COLO829 (cell line): Measurements from ENCODE around the gene ZNF19.
"Not testable (repeated sequence)": the region's sequence is repeated elsewhere in the genome, so short reads cannot be mapped to it uniquely, and the experiment has no call there.

ENCODE experiments used
- DNase-seq: peaks from one replicate; pipeline ENCODE4 v3.0.0; 2012; ENCODE audit warnings: low spot score

ZNF19 gene

GRCh38 chr16:71489122-71489521 lies at the start of gene ZNF19:
Gene ZNF19 (minus strand): TSS chr16:71489324. CDS start chr16:71482114, 7,210 bp downstream.
- DNase-seq = no peak

DNA sequence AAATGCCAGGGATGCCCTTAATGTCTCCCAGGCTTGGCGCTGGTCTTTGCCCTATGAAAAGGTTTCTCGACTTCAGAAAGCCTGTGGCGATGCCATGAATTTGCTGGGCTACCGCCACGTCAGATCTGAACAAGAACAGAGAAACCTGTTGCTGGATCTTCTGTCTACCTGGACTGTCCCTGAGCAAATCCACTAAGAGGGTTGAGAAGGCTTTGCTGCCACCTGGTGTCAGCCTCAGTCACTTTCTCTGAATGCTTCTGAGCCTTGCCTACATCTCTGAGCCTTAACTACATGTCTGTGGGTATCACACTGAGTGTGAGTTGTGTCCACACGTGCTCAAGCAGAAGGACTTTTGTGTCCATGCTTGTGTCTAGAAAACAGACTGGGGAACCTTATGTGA lies 48.5 kb upstream of the ZNF19 start:
- DNase-seq = peak; percentile 13

DNA sequence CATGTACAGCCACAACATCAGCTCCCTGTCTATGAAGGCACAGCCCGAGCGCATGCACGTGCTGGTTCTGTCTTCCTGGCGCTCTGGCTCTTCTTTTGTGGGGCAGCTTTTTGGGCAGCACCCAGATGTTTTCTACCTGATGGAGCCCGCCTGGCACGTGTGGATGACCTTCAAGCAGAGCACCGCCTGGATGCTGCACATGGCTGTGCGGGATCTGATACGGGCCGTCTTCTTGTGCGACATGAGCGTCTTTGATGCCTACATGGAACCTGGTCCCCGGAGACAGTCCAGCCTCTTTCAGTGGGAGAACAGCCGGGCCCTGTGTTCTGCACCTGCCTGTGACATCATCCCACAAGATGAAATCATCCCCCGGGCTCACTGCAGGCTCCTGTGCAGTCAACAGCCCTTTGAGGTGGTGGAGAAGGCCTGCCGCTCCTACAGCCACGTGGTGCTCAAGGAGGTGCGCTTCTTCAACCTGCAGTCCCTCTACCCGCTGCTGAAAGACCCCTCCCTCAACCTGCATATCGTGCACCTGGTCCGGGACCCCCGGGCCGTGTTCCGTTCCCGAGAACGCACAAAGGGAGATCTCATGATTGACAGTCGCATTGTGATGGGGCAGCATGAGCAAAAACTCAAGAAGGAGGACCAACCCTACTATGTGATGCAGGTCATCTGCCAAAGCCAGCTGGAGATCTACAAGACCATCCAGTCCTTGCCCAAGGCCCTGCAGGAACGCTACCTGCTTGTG lies 47.8 kb upstream of the ZNF19 start:
- DNase-seq = no peak

GRCh38 chr16:71532366-71532765 lies 43.2 kb upstream of the ZNF19 start:
- DNase-seq = no peak

DNA sequence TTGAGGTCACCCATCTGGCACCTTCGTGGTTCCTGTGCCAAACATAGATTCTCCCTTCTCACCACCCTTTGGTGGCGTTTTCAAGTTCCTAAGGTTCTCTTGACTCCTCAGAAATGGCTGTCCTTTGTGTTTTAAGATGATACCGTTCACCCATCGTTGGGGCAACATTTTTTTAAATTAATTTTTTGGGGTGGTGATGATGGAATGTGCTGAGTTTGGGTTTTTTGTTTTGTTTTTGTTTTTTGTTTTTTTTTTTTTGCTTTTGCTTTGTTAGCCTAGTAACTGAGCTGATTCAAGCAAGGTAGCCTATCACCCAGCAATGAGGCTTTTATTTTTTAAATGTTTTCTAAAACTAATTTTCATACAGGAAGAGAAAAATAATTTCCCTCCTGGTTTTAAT lies 39.7 kb upstream of the ZNF19 start:
- no peak for DNase-seq

DNA sequence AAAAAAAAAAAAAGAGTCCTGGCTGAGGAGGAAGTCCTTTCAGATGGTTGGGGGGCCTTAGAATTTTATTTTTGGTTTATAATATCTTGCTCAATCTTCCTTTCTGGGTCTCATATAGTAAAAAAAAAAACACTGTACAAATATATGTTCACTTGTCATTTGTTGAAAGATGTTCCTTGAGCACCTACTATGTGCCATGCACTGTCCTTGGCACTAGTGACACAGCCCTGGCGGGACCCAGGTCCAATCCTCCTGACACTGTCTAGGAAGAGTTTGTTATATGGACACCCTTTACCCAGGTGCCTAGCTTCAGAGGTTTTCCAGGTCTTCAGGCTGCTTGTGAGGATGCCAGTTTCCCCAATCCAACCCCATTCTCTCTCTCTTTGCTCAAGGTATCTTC lies 39.1 kb upstream of the ZNF19 start:
- no peak for DNase-seq

DNA sequence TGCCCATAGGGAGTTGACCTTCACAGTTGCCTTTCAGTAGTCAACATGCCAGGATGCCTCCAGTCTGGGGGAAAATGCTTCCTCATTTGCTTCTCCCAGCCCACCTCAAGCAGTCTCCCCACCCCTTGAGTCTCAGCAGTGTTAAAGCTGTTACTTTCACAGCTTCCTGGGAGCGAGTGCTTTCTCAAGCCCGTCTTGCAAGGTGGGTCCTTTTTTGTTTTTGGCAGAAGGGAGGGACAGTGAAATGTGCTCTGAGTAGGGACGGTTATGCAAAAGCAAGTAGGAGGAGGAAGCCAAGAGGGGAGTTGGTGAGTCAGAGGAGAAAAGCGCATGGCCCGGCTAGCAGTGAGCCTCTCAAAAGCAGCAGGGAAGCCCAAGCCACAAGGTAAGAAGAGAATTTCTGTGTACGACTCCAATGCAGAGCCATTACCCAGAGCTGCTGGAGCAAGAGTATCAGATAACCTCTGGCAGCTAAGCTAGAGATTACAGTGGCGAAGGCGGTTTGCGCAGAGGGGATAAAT lies 37.0 kb upstream of the ZNF19 start, which contains the start of gene CHST4:
Gene CHST4 (plus strand): TSS at position 316 of the 521 bp plus-strand sequence. CDS start 10,252 bp downstream, outside the sequence.
- DNase-seq = no peak

- DNase-seq = no peak
Observed at GRCh38 chr16:71524566-71525553, 35.7 kb upstream of the ZNF19 start.

- DNase-seq = no peak
Observed at GRCh38 chr16:71520550-71520949, 31.4 kb upstream of the ZNF19 start.

DNA sequence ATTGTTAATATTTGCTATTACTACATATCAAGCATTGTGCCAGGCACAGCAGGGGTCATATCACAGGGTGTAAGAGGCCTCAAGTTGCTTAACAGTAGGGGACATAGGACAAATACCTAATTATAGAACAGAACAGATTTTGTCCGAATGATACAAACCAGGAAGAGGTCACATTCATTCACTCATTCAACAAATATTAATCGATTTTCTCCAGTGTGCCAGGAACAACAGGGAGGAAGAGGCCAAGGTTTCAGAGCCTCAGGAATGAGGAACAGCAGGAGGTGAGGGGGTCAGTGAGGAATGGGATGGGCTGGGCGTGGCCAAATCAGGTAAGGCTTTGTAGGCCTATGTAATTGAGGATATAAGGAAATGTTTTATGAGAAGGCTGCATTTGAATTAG lies 25.9 kb upstream of the ZNF19 start:
- DNase-seq = no peak

GRCh38 chr16:71514476-71514875 lies 25.4 kb upstream of the ZNF19 start:
- DNase-seq = no peak

GRCh38 chr16:71513302-71513701 lies 24.2 kb upstream of the ZNF19 start:
- no peak for DNase-seq

DNA sequence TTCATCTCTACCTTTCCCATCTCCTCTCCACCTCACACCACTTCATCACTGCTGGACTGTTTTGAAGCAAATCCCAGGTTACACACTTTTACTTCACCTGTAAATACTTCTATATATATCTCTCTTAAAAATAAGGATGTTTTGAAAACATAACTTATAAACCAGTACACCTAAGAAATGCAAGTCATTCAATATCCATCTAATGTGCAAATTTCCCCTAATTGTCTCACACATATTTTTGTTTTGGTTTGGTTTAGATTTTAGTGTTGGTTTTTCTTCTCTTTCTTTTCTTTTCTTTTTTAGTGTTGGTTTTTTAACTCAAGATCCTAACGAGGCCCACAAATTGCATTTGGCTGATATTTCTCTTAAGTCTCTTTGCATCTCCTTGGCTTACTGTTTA lies 17.9 kb upstream of the ZNF19 start:
- no peak for DNase-seq

GRCh38 chr16:71504901-71505300 lies 15.8 kb upstream of the ZNF19 start:
- DNase-seq = no peak

DNA sequence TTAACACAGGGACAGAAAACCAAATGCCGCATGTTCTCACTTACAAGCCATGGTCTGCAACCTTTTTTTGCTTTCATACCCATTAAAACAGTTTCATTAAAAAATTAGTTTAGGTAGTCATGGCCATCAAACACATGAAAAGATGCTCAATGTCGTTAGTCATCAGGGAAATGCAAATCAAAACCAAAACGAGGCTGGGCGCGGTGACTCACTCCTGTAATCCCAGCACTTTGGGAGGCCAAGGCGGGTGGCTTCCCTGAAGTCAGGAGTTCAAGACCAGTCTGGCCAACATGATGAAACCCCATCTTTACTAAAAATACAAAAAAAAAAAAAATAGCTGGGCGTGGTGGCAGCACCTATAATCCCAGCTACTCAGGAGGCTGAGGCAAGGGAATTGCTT lies 14.9 kb upstream of the ZNF19 start:
- not testable (repeated sequence) for DNase-seq

- no peak for DNase-seq
Observed at GRCh38 chr16:71501547-71501946, 12.4 kb upstream of the ZNF19 start.

- DNase-seq = no peak
Observed at GRCh38 chr16:71500964-71501363, 11.8 kb upstream of the ZNF19 start.

DNA sequence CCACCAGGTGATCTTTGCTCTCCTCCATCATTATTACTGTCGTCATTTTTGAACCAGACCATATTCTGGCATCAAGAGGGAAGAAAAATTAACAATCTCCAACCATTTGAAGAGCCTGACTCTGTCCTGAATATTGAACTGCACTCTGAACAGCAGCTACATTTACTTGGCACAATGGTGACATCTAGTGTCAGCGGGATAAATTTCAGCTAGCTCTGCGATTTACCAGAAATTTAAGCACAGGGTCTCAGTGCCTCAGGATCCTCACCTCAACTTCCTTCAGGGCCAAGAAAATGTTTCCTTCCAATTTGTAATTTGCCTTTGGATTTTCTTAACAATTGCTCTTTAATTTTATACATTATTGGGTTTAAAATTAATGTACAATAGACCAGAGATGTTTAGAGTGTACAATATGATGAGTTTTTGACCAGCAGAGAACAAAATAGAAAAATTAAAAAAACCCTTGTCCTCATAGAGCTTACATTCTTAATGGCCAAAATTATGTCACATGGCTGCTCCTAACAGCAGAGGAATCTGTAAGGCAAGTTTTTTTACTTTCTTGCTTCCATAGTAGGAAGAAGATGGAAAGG lies 10.7 kb upstream of the ZNF19 start:
- DNase-seq = peak; percentile 54

GRCh38 chr16:71498031-71498430 lies 8.9 kb upstream of the ZNF19 start:
- DNase-seq = no peak

DNA sequence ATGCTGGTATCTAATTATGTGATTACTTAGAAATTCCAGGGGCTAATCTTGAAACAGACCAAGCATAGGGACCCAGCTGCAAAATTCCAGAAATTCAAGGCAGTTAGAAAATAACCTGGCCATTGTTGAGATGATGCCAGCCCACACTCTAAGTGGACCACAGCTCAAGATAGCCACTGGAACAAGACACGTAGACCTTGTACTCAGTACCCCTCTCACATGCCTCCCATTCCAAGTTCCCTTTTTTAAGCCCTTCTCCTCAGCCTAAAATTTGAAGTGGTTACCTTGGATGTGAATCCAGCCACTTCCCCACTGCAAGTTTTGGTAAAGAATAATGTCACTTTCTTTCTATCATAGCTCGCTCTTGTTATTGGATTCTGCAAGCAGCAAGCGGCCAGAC lies 4.1 kb upstream of the ZNF19 start:
- no peak for DNase-seq

GRCh38 chr16:71492786-71493185 lies 3.7 kb upstream of the ZNF19 start:
- DNase-seq = no peak

GRCh38 chr16:71491054-71491453 lies 1.9 kb upstream of the ZNF19 start:
- no peak for DNase-seq
